Activated CD4-positive, alpha-beta T cell treated with anti-CD3 and anti-CD28 coated beads, Interleukin-2, amount 50 U/mL, for 48 hours (primary cell): ENCODE data around the gene LAMA3.

Experiments used
- DNase-seq, 2 experiments: peaks; one replicate each; pipeline ENCODE4 v3.0.0-alpha.2; 2020

LAMA3 gene

DNA sequence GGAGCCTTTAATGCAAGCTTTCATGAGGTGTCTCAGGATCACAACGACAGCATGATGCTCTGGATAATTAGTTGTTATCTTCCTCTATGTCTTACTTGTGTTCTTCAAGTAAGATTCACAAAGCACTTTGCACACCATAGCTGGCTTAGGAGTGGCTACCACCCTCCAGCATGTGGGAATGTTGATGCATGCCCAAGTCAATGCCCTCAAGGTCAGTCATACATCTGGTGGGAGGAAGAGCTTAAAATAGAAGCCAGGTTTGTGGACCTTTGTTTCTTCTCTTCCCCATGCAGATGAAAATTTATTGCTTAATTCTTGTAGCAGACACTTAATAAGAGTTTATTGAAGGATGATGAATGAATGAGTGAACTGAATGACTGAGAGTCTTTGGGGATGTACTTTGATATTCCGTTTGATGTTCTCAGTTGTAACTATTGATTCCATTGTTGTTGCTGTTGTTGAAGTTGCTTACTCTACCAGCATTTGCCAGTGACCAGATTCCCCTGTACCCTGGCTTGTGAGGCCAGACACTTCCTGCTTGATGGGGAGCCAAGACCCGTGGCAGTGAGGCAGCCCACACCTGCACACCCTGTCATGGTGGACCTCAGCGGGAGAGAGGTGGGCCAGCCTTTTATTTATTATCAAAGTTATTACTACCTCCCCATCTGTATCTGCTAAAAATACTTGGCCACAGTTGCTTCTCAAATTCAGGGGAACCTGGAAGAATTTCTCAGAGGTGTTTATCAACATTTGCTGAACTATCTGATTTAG is 137.8 kb downstream of the LAMA3 start:
- no peak for DNase-seq

DNA sequence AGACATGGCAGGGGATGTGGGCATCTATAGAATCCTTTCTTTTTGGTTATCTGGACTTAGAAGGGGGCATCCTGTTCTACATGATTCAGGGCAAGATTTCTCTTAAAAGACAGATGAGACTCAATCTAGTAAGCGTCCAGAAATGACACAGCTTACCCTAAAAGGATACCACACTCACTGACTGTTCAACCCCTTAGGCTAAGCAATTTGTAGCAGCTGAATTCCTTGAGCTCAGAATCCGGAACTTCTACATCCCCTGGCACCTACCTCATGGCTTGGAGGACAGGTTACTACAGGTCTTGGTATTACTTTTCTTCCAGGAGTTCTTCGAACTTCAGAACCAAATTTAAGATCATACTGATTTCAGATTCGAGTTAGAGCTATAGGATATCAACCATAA is 138.4 kb downstream of the LAMA3 start:
- DNase-seq: no peak

DNA sequence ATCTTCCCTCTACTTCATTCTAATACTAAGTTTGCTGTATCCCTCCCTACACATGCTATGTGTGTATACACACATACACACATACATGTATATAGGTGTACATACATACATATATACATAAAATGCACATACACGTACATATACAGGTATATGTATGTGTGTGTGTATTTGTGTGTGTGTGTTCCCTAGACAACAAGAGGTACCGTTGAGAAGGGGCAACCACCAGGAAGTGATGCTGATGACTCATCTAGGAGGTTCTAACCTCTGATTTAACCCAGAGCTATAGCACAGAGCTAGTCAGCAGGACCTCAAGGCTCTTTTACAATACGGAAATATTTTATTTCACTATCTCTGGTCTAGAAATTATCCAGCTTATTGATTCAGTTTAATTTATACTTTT is 139.2 kb downstream of the LAMA3 start:
- DNase-seq: peak in 1 of 2 experiments; percentile 18

DNA sequence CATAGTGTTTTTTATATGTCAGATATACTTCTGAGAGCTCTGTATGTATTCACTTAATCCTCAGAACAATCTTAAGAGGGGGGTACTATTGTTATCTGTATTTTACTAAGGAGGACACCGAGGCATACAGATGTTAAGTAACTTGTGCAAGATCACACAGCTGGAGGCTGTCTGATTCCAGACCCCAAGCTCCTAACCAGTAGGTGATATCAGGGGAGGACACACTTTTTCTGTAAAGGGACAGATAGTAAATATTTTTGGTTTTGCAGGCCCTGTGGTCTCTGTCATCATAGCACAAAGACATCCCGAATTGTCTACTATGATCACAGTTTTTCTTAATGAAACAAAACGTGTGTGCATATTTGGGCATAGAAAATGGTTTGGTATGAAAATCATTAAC is 143.7 kb downstream of the LAMA3 start:
- DNase-seq: no peak

DNA sequence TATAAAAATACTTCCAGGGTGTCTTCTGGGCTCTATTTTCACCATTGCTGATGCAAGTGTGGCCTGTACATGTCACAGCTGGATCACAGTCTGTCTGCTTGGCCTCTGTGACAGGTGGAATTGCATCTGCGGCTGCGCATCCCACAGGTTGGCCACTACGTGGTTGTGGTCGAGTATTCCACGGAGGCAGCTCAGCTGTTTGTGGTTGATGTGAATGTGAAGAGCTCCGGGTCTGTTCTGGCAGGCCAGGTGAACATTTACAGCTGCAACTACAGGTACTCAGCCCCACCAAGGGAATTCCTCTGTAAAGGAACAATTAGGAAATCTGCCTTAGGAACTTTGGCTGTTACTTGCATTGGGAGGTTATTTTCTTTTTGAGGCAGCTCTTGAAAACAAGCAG is 144.5 kb downstream of the LAMA3 start:
- no peak for DNase-seq

DNA sequence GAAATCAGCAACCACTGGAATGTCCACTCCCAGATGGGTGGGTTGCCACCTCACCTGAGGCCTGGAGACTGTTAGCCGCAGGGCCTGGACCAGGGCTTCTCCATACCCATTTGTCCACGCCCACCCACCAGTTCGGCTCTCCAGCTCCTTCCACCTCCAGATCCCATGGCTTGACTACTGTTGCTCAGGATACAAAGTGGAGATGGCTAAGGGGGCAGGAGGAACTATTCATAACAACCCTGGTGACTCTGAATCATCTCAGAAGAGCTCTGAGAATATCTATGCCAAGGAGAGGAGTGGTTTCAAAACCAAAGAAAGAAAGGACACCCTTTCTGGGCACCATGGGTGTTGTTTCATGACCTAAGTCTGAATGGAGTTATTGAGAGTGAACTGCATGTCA is 145.8 kb downstream of the LAMA3 start:
- DNase-seq: no peak

DNA sequence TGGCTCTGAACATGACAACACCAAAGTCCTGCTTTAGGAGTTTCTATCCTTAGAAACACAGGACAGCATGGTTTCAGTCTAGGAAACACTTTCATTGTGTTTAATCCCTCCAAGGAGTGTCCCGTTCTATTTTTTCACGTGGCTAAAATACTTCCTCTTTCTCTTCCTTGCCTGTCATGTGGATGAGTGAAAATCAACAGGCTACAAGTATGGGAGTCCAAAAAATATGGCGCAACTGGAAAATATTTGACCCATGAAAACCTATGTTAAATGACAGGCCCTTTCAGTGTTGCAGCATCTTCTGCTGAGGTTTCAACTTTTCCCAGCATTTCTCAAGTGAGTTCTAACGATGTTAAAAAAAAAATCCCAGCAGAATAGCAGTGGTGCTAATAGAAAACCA is 146.3 kb downstream of the LAMA3 start:
- no peak for DNase-seq

DNA sequence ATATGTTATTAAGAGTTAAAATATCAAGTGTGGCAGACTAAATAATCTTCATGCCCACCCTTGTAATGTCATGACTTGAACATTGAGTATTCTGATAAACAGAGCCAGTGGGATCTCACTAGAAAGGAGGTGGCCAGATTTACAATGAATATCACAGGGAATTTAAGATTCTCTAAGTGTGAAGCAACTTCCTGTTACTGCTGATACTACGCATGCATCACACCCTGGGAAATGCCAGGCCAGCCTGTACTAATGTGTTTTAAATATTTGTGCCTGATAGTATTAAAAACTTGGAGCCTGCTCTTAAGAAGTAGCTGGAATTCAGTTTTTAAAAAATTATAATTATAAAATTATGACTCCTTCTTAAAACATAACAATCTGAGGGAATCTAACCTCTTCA is 148.3 kb downstream of the LAMA3 start:
- DNase-seq: no peak

DNA sequence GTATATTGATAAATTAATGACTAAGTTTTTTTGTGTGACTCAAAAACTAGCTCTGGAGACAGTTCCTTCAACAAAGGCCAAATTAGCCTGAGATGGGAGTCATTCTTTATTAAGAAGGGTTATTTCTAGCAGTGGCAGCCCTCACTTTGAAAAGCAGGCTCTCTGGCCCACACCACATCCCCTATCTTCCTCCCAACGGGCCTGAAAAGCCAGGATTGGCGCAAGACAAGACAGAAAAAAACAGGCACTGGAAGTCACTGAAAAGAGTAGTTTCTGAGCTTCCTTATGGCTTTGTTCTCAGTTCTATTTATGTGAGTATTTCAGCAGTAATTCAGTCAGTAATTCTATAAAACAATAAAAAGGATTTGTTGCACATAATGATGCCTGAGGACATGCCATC is 149.0 kb downstream of the LAMA3 start:
- no peak for DNase-seq

DNA sequence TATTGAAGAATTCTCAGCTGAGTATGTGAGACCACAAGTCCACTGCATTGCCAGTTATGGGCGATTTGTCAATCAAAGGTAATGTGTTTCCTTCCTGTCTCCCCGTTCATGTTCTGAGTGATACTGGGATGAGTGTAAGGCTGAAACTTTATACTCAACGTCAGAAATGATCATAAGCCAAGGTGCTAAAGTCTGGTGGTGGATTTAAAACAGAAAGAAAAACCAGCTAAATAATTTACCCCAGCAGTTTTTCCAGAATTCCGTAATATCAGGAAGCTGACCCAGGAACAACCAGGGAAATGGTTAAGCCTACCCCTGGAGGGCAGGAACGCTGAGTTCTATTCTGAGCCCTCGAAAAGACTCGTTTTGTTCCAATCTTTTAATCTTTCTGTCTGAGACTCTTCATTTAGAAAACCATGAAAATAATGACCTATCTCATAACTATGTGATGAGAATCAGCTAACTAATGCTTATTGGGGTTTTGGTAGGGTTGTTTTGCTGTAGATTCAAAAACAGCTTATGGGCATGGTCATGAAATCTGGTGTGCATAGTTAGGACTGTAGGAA is 149.6 kb downstream of the LAMA3 start:
- DNase-seq: no peak

DNA sequence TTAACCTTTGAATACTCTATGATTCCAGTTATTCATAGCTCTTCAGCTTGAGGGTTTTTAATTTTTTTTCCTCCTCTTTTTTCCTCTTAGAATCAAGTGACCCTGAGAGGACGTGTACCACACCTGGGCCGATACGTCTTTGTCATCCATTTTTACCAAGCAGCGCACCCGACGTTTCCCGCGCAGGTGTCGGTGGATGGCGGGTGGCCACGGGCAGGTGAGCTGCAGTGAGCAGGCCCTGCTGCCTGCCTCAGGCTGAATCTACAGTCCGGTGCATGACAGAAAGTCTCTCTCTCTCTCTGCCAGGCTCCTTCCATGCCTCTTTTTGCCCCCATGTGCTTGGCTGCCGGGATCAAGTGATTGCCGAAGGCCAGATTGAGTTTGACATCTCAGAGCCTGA is 153.1 kb downstream of the LAMA3 start:
- DNase-seq: no peak

DNA sequence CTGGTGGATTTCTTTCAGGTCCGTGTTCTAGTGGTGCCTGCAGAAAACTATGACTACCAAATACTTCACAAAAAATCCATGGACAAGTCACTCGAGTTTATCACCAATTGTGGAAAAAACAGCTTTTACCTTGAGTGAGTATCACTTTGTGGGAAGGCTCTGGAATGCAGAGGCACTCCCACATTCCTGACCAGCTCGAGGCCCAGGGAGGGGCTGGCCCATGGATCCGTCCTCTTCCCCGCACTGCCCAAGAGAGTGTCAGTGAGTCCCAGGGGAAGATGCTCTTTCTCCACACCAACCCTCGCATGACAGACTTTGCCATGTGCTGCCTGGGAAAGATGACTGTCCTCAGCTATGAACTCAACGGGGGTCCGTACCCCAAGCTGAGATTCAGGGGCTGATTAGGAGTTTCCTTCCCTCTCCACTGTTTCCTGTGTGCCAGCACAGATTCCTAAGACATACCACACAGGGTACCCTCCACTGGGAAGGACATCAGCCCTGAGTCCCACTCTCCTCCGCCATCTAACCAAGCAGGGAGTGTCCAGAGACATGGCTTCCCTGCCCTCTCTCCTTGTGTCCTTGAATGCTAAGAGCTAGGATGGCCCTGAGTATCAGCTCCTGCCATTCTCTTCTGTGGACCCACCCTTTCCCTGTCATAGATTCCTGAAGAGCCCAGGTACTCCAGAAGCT is 155.9 kb downstream of the LAMA3 start:
- DNase-seq: no peak

DNA sequence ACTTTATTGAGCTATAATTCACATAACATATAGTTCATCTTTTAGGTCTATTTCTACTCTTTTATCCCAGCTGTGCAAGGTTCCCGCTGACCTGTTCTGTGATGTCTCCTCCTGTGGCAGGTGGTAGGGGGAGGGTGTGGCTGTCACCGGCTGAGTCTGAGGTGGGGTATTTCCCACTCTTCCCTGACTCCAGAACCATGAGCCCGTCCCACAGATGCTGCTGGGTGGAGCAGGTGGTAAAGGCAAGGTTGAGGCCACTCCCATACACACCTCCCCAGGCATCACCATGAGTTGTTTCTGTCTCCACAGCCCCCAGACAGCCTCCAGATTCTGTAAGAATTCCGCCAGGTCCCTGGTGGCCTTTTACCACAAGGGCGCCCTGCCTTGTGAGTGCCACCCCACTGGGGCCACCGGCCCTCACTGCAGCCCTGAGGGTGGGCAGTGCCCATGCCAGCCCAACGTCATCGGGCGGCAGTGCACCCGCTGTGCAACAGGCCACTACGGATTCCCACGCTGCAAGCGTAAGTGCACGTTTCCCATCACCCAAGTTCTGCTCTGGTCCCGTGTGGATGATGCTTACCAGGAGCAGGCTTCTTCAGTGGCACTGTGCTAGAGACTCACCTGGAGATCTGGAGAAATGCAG is 156.9 kb downstream of the LAMA3 start:
- DNase-seq: no peak

DNA sequence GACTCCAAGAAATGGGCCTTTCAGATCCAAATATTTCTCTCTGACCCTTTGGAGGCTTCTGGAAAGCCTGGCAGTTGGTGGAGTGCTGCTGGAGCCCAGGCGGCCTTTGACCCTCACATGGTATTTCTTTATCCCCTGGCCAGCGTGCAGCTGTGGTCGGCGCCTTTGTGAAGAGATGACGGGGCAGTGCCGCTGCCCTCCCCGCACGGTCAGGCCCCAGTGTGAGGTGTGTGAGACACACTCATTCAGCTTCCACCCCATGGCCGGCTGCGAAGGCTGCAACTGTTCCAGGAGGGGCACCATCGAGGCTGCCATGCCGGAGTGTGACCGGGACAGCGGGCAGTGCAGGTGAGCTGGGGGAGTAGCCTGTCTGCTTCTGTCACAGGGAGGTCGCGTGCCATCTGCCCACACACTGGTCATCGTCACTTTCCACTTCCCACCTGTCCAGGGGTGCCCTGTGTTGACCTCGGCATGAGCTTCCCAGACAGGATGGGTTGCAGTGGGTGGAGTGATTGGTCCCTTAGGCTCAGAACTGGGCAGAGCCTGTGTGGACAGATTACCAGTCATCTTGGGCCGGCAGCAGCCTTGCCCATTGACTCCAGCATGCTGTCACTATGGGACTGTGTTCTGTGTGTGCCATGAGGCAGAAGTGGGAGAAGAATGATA is 158.2 kb downstream of the LAMA3 start:
- DNase-seq: no peak

DNA sequence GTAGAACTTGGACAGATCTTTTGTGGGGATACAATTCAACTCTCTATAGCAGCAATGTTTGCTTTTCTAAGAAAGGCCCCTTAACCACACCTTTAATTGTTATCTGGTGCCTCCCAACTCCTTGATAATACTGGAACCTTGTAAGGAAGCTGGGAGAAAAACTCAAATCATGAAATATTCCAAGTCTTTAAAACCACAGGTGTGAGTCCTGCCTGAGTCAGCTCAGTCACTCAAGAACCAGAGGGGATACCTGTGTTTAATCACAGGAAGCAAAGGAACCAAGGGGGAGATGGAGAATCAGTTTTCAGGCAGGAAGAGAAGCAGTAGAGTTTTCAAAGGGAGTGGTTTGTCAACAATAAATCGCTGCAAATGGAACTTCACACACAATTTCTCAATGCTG is 159.9 kb downstream of the LAMA3 start:
- no peak for DNase-seq

DNA sequence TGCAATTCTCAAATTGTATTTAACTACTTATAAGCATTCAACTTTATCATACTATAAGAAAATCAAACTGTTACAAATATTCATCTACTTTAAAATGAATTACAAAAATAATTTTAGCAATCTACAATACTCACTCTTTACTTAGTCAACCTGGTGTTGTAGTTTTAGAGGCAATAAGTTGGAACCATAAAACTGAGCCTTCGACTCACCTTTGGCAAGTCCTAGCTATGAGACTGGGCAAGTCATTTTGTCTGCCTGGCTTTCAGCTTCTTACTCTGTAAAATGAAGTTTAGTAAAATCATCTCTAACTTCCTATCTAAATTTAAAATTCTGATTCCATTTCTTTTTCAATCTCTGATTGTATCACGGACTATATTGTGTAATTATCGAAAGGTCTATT is 161.0 kb downstream of the LAMA3 start:
- no peak for DNase-seq

DNA sequence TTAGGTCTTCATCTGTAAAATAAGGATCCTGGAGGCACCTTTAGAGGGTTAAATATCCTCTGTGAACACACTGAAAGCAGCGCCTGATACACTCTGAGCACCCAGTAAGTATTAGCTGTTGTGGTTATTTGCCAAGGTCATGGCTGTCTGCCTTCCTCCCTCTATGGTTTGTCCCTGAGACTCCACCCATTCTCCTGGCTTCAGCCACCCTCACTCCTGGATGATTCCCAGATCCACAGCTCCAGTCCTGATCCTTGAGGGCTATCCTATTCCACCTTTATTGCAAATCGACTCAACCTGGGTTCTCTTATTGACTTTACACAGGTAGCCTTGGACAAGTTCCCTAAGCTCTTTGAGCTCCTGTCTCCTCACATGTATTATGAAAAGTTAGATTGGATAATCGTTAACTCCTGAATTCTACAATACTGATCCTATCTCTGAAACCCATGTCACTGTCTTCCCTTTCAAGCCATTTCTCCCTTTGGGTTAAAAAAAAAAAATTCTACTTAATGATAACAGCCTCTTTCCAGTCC is 162.3 kb downstream of the LAMA3 start:
- DNase-seq: no peak

DNA sequence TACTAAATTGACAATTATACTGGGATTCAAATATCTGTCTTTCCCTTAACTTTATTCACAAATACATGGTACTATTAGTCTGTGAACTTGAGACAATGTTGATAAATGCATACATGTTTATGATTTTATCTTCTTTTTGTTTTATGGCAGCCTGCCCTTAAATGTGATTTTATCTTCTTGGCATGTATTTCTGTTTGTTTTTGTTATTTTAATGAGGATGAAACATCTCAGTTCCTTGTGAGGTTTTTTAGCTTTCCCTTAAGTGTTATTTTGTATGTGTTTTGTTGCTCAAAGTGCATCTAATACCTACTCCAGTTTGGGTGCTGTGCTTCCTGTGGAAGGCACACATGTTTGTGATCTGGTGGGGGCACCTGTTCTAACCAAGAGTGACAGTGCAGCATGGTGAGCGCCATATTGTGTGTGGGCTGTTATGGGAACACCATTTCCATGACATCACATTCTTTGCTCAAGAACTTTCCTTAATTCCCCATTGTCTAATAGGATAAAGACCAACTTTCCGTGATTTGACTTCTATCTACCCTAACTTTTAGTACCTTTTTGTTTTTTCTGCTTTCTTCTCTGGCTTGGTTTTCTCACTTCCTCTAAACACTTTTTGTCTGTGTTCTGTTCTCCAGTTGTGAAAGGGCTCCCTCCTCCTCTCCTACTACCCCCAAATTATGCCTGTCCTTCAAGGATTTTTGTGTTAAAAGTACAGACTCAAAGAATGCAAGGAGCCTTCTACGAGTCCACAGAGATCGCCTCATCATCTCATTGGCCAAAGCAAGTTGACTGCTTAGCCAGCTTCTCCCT is 163.2 kb downstream of the LAMA3 start:
- no peak for DNase-seq

DNA sequence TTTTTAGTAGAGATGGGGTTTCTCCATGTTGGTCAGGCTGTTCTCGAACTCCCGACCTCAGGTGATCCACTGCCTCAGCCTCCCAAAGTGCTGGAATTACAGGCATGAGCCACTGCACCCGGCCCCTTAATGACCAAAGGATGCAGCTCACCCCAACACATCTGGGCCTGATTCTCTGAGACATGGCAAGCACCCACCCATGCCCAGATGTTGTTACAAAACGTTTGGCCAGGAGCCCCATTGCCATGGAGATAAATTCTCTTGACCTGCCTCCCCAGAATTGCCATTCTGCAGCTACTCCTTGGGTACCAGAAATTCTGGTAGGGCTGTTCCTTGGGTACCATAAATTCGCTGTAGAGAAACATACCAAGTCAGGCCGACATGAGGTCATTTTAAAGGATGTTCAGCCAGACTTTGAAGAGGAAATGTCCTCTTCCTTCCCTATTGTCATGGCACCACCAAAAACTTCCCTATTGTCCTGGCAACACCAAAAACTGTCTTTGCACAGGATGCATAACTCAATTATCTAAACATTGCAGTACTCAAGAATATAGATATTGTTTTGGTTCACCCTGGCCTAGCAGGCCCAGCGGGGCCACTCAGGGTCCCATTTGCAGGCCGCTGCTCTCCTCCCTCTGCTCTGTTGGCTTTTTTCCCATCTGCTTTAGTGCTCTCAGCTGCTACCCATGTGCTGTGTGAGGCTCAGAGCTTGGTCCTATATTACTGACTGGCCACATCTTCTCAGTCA is 164.4 kb downstream of the LAMA3 start:
- DNase-seq: no peak

DNA sequence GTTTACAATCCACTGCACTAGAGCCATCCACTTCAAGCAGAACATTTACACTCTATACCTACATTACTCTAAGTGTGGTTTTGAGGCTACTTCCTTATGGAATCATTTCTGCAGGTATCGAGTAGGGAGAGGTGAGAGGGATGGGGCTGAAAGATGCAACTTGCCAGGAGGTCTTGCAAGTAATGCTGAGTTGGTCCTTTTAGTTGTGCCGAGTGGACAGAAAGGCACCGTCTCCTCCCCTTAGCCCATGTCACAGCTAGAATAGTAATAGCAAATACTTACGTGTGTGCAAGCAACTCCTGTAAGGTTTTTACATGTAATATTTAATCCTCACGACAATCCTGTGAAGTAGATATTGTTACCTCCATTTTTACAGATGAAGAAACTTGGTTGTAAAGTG is 166.5 kb downstream of the LAMA3 start:
- no peak for DNase-seq

DNA sequence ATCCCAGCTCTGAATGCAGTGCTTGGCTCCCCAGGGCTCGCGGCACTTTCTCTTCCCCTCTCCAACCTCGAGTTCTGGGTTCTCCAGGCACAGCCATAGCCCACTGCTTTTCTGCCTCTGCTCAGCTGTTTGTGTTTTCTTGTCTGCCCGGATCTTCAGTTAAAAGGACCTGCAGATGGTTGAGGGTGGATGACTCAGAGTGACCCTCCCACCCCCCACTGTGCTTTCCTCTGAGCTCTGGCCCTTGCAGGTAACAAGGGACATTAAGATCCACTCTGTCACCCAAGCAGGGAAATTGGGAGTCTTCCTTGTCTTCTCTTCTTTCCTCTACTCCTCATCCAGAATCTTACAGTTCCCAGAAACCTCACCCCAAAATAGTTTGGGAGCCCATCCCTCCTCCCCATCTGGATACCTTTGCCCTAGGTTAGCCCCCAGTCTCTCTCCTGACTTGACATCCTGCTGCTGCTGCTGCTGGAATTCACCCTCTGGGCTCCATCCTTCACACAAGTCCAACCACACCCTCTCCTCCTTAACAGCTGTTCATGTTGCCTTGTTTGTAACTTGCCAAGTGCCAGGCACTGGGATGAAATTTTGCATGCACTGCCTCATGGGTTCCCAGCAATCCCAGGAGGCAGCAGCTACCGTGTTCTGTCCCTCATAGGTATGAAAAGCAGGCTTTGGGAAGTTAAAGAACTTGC is 167.4 kb downstream of the LAMA3 start:
- no peak for DNase-seq
